ENCODE data around the gene MCM3.

The MCM3 gene

DNA sequence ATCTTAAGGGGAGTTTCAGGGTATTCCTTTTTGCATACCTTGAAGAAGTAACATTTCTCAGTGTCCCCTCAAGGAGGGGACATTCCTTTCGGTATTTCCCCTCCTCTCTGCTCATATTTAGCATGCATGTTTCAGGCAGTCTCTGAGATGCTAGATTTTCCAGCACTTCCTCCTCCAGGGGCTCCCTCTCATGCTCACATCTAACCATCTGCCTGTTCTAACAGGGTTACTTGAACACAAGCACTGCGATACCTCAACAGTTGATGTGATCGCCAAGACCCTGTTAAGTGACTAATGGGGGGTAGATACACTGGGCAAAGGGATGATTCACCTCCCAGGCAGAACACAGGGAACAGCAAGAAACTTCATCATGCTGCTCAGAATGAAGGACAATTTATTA, 12.9 kb upstream of the MCM3 start:
- no peaks in the 10 kb centered on the region for H3K9me3 ChIP-seq (ENCODE audit: control insufficient read depth, low read length)
- no peak overlapping the region for H3K4me3 ChIP-seq (ENCODE audit: low read length)
- no peaks in the 10 kb centered on the region for H3K27me3 ChIP-seq (ENCODE audit: control insufficient read depth, insufficient read depth, low read length)
- no peaks in the 10 kb centered on the region for H3K36me3 ChIP-seq (ENCODE audit: control insufficient read depth, insufficient read depth, low read length)
- peaks cover 3% of the 10 kb centered on the region for H3K4me1 ChIP-seq (ENCODE audit: control insufficient read depth, insufficient read depth, low read length)
- H3K9ac ChIP-seq (ENCODE audit: low read length) = no peak overlapping the region

DNA sequence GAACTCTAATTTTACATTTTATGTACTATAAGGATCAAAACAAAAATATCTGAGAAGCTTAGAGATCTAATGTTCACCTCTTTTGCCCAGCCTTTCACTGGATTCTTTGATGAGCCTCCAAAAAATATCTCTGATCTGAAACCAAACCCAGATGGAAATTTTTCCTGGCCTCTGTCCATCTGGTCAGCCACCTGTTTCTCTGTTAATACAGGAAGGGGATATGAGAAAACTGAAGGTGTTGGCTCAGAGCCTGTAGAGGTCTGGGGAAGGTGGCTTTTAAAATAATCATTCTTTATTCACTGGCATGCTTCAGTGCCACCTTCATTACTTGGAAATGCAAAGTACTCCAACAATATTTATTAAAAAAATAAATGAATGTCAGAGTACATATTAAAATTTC, 8.5 kb upstream of the MCM3 start:
- H3K9me3 ChIP-seq (ENCODE audit: control insufficient read depth, low read length) = no peaks in the 10 kb centered on the region
- no peak overlapping the region for H3K4me3 ChIP-seq (ENCODE audit: low read length)
- no peaks in the 10 kb centered on the region for H3K27me3 ChIP-seq (ENCODE audit: control insufficient read depth, insufficient read depth, low read length)
- no peaks in the 10 kb centered on the region for H3K36me3 ChIP-seq (ENCODE audit: control insufficient read depth, insufficient read depth, low read length)
- peaks cover 8% of the 10 kb centered on the region for H3K4me1 ChIP-seq (ENCODE audit: control insufficient read depth, insufficient read depth, low read length)
- H3K9ac ChIP-seq (ENCODE audit: low read length) = no peak overlapping the region

DNA sequence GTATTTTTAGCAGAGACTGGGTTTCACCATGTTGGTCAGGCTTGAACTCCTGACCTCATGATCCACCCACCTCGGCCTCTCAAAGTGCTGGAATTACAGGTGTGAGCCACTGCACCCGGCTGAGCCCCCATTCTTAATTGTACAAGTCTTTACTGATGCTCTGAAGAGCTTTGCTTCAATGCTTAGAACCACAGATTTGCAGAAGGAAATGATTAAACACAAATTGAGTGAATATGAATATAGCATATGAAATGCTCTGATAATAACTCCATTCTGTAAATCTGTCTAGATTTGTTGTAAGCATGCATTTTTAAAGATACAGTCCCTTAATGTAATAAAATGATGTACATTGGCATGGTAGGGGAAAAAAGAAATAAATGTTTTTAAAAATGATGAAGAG, 4.3 kb upstream of the MCM3 start:
- H3K27me3 ChIP-seq (ENCODE audit: control insufficient read depth, insufficient read depth, low read length) = no peaks in the 10 kb centered on the region
- H3K9ac ChIP-seq (ENCODE audit: low read length) = no peak overlapping the region
- H3K9me3 ChIP-seq (ENCODE audit: control insufficient read depth, low read length) = no peaks in the 10 kb centered on the region
- H3K36me3 ChIP-seq (ENCODE audit: control insufficient read depth, insufficient read depth, low read length) = no peaks in the 10 kb centered on the region
- no peak overlapping the region for H3K4me3 ChIP-seq (ENCODE audit: low read length)
- H3K4me1 ChIP-seq (ENCODE audit: control insufficient read depth, insufficient read depth, low read length) = peaks cover 15% of the 10 kb centered on the region

DNA sequence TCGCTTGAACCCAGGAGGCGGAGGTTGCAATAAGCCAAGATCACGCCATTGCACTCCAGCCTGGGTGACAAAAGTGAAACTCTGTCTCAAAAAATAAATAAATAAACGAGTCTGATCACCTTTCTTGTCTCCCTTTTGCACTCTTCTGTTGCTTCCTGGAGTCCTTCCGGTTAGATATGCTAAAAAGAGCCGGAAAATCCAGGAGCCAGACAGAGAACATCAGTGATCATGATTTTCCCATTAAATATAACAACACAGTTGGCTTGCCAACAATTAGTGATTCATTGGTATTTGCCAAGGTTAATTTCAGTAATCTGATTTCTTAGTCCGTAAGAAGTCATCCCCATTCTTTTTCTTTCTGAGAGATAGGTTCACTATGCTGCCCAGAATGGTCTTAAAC, 3.7 kb upstream of the MCM3 start:
- H3K4me3 ChIP-seq (ENCODE audit: low read length) = no peak overlapping the region
- H3K4me1 ChIP-seq (ENCODE audit: control insufficient read depth, insufficient read depth, low read length) = peaks cover 15% of the 10 kb centered on the region
- H3K9me3 ChIP-seq (ENCODE audit: control insufficient read depth, low read length) = no peaks in the 10 kb centered on the region

DNA sequence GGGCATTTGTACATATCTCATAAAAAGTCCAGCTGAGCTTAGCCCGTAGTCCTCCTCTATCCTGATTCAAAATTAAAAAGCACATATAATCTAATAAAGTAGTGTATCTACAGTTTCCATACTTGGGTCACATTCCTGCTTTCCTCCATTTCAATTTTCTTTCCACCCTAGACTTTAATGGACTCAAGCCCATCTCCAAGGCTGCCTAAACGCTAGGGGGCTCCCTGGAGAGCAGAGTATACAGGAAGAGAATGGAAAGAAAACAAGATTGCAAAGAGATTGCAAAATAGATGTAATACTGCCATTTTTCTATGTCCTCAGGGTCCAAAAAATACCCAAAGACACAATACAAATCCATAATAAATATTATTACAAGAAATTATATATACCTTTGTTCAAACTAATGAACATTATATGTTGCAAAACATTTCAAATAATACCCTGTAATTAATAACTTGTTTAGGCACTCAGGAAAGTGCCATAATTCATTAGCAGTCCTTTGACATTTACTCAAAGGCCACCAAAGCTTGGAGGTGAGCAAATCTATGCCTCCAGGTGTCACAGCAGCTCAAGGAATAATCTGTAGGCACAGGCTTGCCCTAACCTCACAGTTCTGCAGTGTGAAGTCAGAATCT, 2.4 kb upstream of the MCM3 start:
- Histone ChIP-seq H3K9me3 (ENCODE audit: control insufficient read depth, low read length) (no peaks in the 10 kb centered on the region), H3K4me3 (ENCODE audit: low read length) (no peak overlapping the region), H3K27me3 (ENCODE audit: control insufficient read depth, insufficient read depth, low read length) (no peaks in the 10 kb centered on the region), H3K36me3 (ENCODE audit: control insufficient read depth, insufficient read depth, low read length) (no peaks in the 10 kb centered on the region), H3K4me1 (ENCODE audit: control insufficient read depth, insufficient read depth, low read length) (peaks cover 12% of the 10 kb centered on the region), H3K9ac (ENCODE audit: low read length) (no peak overlapping the region)

More for the DNA sequence above, 3.7 kb upstream of the MCM3 start:
- Histone ChIP-seq H3K36me3 (ENCODE audit: control insufficient read depth, insufficient read depth, low read length) (no peaks in the 10 kb centered on the region), H3K9ac (ENCODE audit: low read length) (no peak overlapping the region), H3K27me3 (ENCODE audit: control insufficient read depth, insufficient read depth, low read length) (no peaks in the 10 kb centered on the region)

DNA sequence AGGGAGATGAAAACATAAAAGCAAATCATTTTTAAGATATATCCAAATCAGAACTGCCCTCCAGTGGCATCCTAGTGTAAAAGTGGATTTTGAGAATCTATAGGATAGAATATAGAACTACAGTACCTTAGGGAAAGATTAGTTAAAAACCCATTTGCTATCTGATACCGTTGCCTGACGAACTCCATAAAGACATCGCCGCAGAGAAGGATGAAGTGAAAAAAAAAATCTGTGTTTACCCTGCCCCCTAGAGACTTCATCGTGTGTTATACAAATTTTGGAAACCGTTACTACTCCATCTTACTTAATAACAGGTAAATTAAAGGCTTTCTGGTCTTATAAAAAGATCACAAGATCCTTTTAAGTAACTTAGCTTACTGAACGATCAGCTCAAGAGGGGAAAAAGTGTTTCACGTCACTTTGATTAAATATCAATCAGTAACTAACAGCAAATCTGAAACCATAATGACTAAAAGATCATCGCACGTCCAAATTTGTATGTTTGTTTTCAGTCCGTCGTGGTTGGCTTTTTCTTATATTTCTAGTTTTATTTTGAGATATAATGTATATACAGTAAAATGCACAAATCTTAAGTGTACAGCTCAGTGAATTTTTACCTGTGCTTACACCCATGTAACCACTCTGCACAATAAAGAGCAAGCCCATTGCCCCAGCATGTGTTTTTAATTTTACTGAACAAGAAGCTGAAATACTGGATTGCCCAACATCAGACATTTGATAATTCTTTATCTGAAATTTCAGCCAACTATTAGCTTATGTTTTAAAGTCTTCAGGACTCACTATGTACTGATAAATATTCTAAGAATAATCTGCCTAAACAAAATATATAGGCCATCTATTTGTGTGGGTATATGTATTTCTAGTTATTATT, 881 bp upstream of the MCM3 start:
- Histone ChIP-seq H3K9ac (ENCODE audit: low read length) (no peak overlapping the region), H3K27me3 (ENCODE audit: control insufficient read depth, insufficient read depth, low read length) (no peaks in the 10 kb centered on the region), H3K4me1 (ENCODE audit: control insufficient read depth, insufficient read depth, low read length) (peaks cover 12% of the 10 kb centered on the region), H3K9me3 (ENCODE audit: control insufficient read depth, low read length) (no peaks in the 10 kb centered on the region), H3K4me3 (ENCODE audit: low read length) (peak overlapping the region; percentile 33), H3K36me3 (ENCODE audit: control insufficient read depth, insufficient read depth, low read length) (no peaks in the 10 kb centered on the region)

DNA sequence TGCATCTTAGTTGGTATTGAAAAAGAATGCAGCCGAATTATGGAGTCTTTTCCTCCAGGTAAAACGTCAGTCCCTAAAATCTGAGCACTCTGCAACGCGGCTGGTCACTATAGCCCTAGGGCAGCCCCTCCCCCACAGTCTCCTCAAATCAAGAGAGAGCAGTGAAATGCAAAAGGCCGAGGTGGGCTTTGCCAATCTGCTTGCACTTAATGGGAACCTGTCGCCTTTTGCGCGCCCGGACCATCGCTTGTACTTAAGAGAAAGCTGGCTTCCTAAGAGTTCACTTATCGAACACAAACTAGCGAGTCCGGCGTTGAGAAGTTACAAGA, 447 bp downstream of the MCM3 start:
- peaks cover 12% of the 10 kb centered on the region for H3K4me1 ChIP-seq (ENCODE audit: control insufficient read depth, insufficient read depth, low read length)
- peak overlapping the region; percentile 65 for H3K4me3 ChIP-seq (ENCODE audit: low read length)
- H3K9me3 ChIP-seq (ENCODE audit: control insufficient read depth, low read length) = no peaks in the 10 kb centered on the region
- peak overlapping the region; percentile 63 for H3K9ac ChIP-seq (ENCODE audit: low read length)
- H3K27me3 ChIP-seq (ENCODE audit: control insufficient read depth, insufficient read depth, low read length) = no peaks in the 10 kb centered on the region
- H3K36me3 ChIP-seq (ENCODE audit: control insufficient read depth, insufficient read depth, low read length) = no peaks in the 10 kb centered on the region

DNA sequence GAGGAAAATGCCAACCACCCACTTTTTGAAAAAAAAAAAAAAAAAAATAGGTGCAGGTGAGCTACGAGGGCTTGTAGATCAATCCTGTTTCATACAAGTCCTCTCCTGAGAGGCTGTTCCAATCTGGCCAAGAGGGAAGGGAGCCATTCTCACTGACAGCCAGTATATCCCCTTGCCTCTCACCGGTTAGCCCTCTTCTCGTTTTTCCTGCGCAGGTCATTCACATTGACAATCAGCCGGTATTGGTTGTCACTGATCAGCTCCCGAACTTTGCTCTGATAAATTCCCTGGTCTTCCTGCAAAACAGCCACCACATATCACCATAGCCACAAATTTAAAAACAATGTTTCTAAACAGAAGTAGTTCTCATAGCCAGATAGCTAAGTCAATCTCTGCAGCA, 1.4 kb downstream of the MCM3 start:
- no peaks in the 10 kb centered on the region for H3K27me3 ChIP-seq (ENCODE audit: control insufficient read depth, insufficient read depth, low read length)
- H3K4me1 ChIP-seq (ENCODE audit: control insufficient read depth, insufficient read depth, low read length) = peaks cover 11% of the 10 kb centered on the region
- no peaks in the 10 kb centered on the region for H3K36me3 ChIP-seq (ENCODE audit: control insufficient read depth, insufficient read depth, low read length)
- peak overlapping the region; percentile 2 for H3K9ac ChIP-seq (ENCODE audit: low read length)
- no peaks in the 10 kb centered on the region for H3K9me3 ChIP-seq (ENCODE audit: control insufficient read depth, low read length)
- no peak overlapping the region for H3K4me3 ChIP-seq (ENCODE audit: low read length)

DNA sequence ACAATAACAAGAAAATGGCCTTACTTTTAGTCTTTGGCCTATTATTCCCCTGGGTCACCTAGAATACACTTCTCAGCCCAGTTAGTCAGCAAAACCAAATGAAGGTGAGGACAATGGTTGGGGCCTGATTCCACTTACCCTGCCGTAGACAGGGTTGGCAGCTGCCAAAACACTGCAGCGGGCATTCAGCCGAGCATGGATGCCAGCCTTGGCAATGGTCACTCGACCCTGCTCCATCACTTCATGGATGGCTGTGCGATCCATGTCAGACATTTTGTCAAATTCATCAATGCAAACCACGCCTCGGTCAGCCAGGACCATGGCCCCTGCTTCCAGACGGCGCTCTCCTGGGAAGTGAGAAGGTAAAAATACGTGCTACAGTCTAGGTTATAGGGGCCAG, 8.4 kb downstream of the MCM3 start:
- H3K9me3 ChIP-seq (ENCODE audit: control insufficient read depth, low read length) = no peaks in the 10 kb centered on the region
- peaks cover 15% of the 10 kb centered on the region for H3K4me1 ChIP-seq (ENCODE audit: control insufficient read depth, insufficient read depth, low read length)
- no peak overlapping the region for H3K4me3 ChIP-seq (ENCODE audit: low read length)
- H3K27me3 ChIP-seq (ENCODE audit: control insufficient read depth, insufficient read depth, low read length) = no peaks in the 10 kb centered on the region
- peaks cover 8% of the 10 kb centered on the region for H3K36me3 ChIP-seq (ENCODE audit: control insufficient read depth, insufficient read depth, low read length)
- no peak overlapping the region for H3K9ac ChIP-seq (ENCODE audit: low read length)

DNA sequence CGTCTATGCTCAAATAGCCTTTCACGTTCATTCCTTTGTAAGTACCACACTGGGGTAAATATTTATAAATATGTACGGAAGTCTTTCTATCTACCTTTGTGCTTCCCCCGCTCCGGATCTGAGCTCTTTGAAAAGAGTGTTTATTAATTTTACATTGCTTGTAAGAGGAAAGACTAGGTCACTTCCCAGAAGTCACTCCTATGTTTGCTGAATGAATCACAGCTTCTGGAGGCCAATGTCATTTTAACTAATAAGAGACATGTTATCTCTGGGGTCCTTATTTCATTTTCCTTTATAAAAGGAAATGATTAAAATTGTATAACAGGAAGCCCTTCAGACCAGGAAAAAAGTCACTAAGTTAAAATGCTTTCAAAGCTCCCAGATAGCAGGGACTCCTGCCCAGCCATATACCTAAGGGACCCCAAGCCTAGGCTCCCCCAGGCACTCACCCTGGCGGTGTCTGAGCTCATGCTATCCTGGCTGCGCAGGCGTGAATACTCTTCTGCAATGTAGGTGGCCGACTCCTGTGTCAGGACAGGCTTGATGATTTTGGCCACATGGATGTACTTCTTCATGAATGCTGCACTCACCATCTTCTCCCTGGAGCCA, 12.6 kb downstream of the MCM3 start:
- Histone ChIP-seq H3K36me3 (ENCODE audit: control insufficient read depth, insufficient read depth, low read length) (peaks cover 12% of the 10 kb centered on the region), H3K27me3 (ENCODE audit: control insufficient read depth, insufficient read depth, low read length) (no peaks in the 10 kb centered on the region), H3K4me1 (ENCODE audit: control insufficient read depth, insufficient read depth, low read length) (peaks cover 13% of the 10 kb centered on the region), H3K9ac (ENCODE audit: low read length) (no peak overlapping the region), H3K9me3 (ENCODE audit: control insufficient read depth, low read length) (no peaks in the 10 kb centered on the region), H3K4me3 (ENCODE audit: low read length) (no peak overlapping the region)

DNA sequence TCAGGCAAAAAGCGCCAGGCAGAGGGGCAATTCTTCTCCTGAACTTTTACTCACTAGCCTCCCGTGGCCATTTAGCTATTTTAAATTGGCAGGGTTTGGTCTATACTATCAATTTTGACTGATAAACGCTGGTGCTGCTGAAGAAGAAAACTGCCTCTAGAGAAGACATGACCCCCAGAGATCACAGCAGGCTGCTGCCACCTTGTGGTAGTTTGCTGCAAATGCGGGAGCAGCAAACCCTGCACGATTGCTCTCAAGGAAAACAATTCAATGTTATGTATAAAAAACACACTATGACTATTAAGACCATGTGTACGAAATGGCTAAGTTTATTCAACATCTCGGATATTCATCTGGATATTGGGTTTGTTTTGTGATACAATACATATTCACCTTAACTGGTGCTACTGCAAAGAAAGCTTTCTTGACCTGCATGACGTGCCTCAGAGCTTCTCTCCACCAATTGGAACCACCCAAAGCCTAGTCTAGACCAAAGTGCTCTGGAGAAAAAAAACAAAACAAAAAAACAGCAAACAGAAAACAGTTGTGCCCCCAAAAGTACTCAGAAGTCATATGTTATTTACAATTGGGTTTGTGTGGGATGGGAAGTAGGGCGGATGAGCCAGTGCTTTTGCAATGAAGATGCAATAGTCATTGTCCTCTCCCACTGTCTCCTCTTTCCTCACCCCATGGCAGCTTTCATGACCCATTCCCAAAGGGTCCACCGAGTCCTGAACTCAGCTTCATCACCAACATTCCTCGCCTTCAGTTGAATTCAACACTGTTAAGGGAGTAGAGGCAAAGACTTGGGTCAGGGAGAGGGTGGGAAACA, 20.6 kb downstream of the MCM3 start:
- peaks cover 4% of the 10 kb centered on the region for H3K36me3 ChIP-seq (ENCODE audit: control insufficient read depth, insufficient read depth, low read length)
- H3K27me3 ChIP-seq (ENCODE audit: control insufficient read depth, insufficient read depth, low read length) = no peaks in the 10 kb centered on the region
- no peak overlapping the region for H3K9ac ChIP-seq (ENCODE audit: low read length)
- no peaks in the 10 kb centered on the region for H3K9me3 ChIP-seq (ENCODE audit: control insufficient read depth, low read length)
- H3K4me3 ChIP-seq (ENCODE audit: low read length) = no peak overlapping the region
- no peaks in the 10 kb centered on the region for H3K4me1 ChIP-seq (ENCODE audit: control insufficient read depth, insufficient read depth, low read length)
